Smooth muscle cell (in vitro differentiated cells): ENCODE measurements around the gene PI4KB. TPM values are rescaled to one million over a fixed set of nuclear protein-coding genes. Genes with fewer than 3 reads are reported as not detected.
"Not testable (repeated sequence)": the region's sequence is repeated elsewhere in the genome, so short reads cannot be mapped to it uniquely, and the experiment has no call there.

Source experiments
- DNase-seq: peaks from one replicate; lab custom pipeline; 2025; ENCODE audit not compliant: unreplicated experiment; lab: John Stamatoyannopoulos, UW
- H2AFZ ChIP-seq: fragments of 200-600 bp; sonication (generic); 2 replicates; pipeline ENCODE4 v1.6.0; 2016; ENCODE audit warnings: antibody characterized with exemption, low read depth, mild to moderate bottlenecking
- H3F3A ChIP-seq: fragments of 200-600 bp; sonication (generic); 2 replicates; pipeline ENCODE4 v1.6.0; 2017; ENCODE audit warnings: antibody characterized with exemption, low read depth
- H3K27ac ChIP-seq: fragments of 200-600 bp; sonication (generic); 2 replicates; pipeline ENCODE4 v1.5.1; 2016; ENCODE audit warnings: low read depth, mild to moderate bottlenecking
- H3K27me3 ChIP-seq: fragments of 200-600 bp; sonication (generic); 2 replicates; pipeline ENCODE4 v1.6.1; 2016; ENCODE audit warnings: low read depth, mild to moderate bottlenecking
- H3K36me3 ChIP-seq: fragments of 200-600 bp; sonication (generic); 2 replicates; pipeline ENCODE4 v1.5.1; 2016; ENCODE audit warnings: low read depth
- H3K4me1 ChIP-seq: fragments of 200-600 bp; sonication (generic); 2 replicates; pipeline ENCODE4 v1.5.1; 2016; ENCODE audit warnings: low read depth
- H3K4me2 ChIP-seq: fragments of 200-600 bp; sonication (generic); 2 replicates; pipeline ENCODE4 v1.6.0; 2016; ENCODE audit warnings: mild to moderate bottlenecking
- H3K4me3 ChIP-seq: fragments of 200-600 bp; sonication (generic); 2 replicates; pipeline ENCODE4 v1.5.1; 2016; ENCODE audit warnings: mild to moderate bottlenecking
- H3K79me2 ChIP-seq: fragments of 200-600 bp; sonication (generic); 2 replicates; pipeline ENCODE4 v1.6.0; 2016; ENCODE audit warnings: low read depth, mild to moderate bottlenecking
- H3K9ac ChIP-seq: fragments of 200-600 bp; sonication (generic); 2 replicates; pipeline ENCODE4 v1.6.0; 2016; ENCODE audit warnings: low read depth
- H3K9me3 ChIP-seq: fragments of 200-600 bp; sonication (generic); replicated peaks from 2 replicates; pipeline ENCODE4 v1.5.1; 2016; ENCODE audit warnings: low read depth
- H4K20me1 ChIP-seq: fragments of 200-600 bp; sonication (generic); 2 replicates; pipeline ENCODE4 v1.6.0; 2016; ENCODE audit warnings: low read depth
- CTCF ChIP-seq: fragments of 200-600 bp; sonication (generic); IDR thresholded peaks from 2 replicates; pipeline ENCODE4 v1.5.1; 2017; ENCODE audit warnings: borderline replicate concordance, mild to moderate bottlenecking, antibody characterized with exemption; ENCODE audit not compliant: insufficient read depth, poor library complexity, severe bottlenecking
- WGBS: methylation state at CpG from one replicate; pipeline ENCODE4 v1.1.7; 2016; ENCODE audit warnings: low lambda C conversion rate; 5-methylcytosine and 5-hydroxymethylcytosine counted together
- polyA plus RNA-seq: library from polyadenylated mRNA; unstranded; fragments of >200 nt; fragmentation: Nextera tagmentation; extraction: Ambion mirVana; gene quantifications from 2 replicates; pipeline ENCODE4 v1.2.1, GENCODE V29; 2016
- total RNA-seq: library from RNA; depleted of rRNA; stranded (reverse); fragments of >200 nt; gene quantifications from 2 replicates; pipeline ENCODE4 v1.2.3, GENCODE V29; 2014

Gene PI4KB
- total and polyA plus RNA-seq, 2 experiments from 2014 or later, result 32.2 to 46.7 TPM

GRCh38 chr1:151277249-151277648, 50.0 kb downstream of the PI4KB start:
- H3F3A ChIP-seq, result no peaks in the 10 kb centered on the region
- no peaks in the 10 kb centered on the region for H4K20me1 ChIP-seq
- no peak overlapping the region for H3K4me3 ChIP-seq
- H3K36me3 ChIP-seq, result no peaks in the 10 kb centered on the region
- no peak overlapping the region for H3K27ac ChIP-seq
- no peaks in the 10 kb centered on the region for H3K79me2 ChIP-seq
- no peak for TF ChIP-seq CTCF
- no peak overlapping the region for H2AFZ ChIP-seq
- no peak for DNase-seq
- no peaks in the 10 kb centered on the region for H3K9me3 ChIP-seq
- no peak overlapping the region for H3K4me2 ChIP-seq
- 87% methylated on average over 2 of the region's 2 CpGs for WGBS
- no peaks in the 10 kb centered on the region for H3K27me3 ChIP-seq
- no peak overlapping the region for H3K9ac ChIP-seq
- peaks cover 3% of the 10 kb centered on the region for H3K4me1 ChIP-seq

GRCh38 chr1:151275341-151275740, 51.9 kb downstream of the PI4KB start:
- WGBS, result 91% methylated on average over 5 of the region's 5 CpGs
- not testable (repeated sequence) for H3K79me2 ChIP-seq, H3K9ac ChIP-seq, H3K4me2 ChIP-seq, H4K20me1 ChIP-seq, H3K4me1 ChIP-seq, H2AFZ ChIP-seq, H3K27ac ChIP-seq, H3K27me3 ChIP-seq, DNase-seq, H3K36me3 ChIP-seq, H3F3A ChIP-seq, H3K4me3 ChIP-seq, H3K9me3 ChIP-seq

GRCh38 chr1:151273924-151274466, 53.2 kb downstream of the PI4KB start:
- TF ChIP-seq CTCF, result no peak
- Histone ChIP-seq H3K27me3 (no peaks in the 10 kb centered on the region), H3K36me3 (no peaks in the 10 kb centered on the region), H3K9me3 (no peaks in the 10 kb centered on the region), H4K20me1 (no peaks in the 10 kb centered on the region), H3F3A (no peaks in the 10 kb centered on the region), H3K4me3 (no peak overlapping the region), H2AFZ (no peak overlapping the region), H3K79me2 (no peaks in the 10 kb centered on the region), H3K9ac (no peak overlapping the region), H3K4me2 (no peak overlapping the region), H3K27ac (no peak overlapping the region), H3K4me1 (no peaks in the 10 kb centered on the region)
- whole genome bisulfite sequencing, result 96% methylated on average over 3 of the region's 3 CpGs
- no peak for DNase-seq

GRCh38 chr1:151267760-151268159, 59.5 kb downstream of the PI4KB start:
- no peaks in the 10 kb centered on the region for H3K27me3 ChIP-seq
- H3K79me2 ChIP-seq, result peaks cover 1% of the 10 kb centered on the region
- no peak overlapping the region for H2AFZ ChIP-seq
- H3K4me2 ChIP-seq, result no peak overlapping the region
- H3K27ac ChIP-seq, result peak overlapping the region; percentile 38
- no peaks in the 10 kb centered on the region for H3F3A ChIP-seq
- no peaks in the 10 kb centered on the region for H3K4me1 ChIP-seq
- 91% methylated on average over 4 of the region's 4 CpGs for WGBS
- DNase-seq, result no peak
- H3K4me3 ChIP-seq, result no peak overlapping the region
- no peaks in the 10 kb centered on the region for H3K9me3 ChIP-seq
- peaks cover 4% of the 10 kb centered on the region for H4K20me1 ChIP-seq
- TF ChIP-seq CTCF, result no peak
- H3K9ac ChIP-seq, result no peak overlapping the region
- peaks cover 12% of the 10 kb centered on the region for H3K36me3 ChIP-seq
